HEK293 (cell line): ENCODE data around the gene SLF2.

Experiments
- CTCF ChIP-seq: fragments of 450-650 bp; formaldehyde crosslinking; IDR thresholded peaks from 2 replicates; pipeline ENCODE4 v1.5.1; 2016; ENCODE audit warnings: missing biosample characterization, missing genetic modification characterization
- PRDM10 ChIP-seq: fragments of 450-650 bp; formaldehyde crosslinking; IDR thresholded peaks from 2 replicates; pipeline ENCODE4 v1.5.1; 2016; ENCODE audit warnings: missing biosample characterization, missing genetic modification characterization
- TCF7L2 ChIP-seq: IDR thresholded peaks from 2 replicates; pipeline ENCODE4 v1.6.1; 2011; ENCODE audit warnings: low read depth, mild to moderate bottlenecking, inconsistent platforms, low read length, moderate library complexity, borderline replicate concordance
- ZNF121 ChIP-seq: fragments of 450-650 bp; formaldehyde crosslinking; IDR thresholded peaks from 2 replicates; pipeline ENCODE4 v1.5.1; 2016; ENCODE audit warnings: missing biosample characterization, missing genetic modification characterization
- ZNF132 ChIP-seq: fragments of 450-650 bp; formaldehyde crosslinking; IDR thresholded peaks from 2 replicates; pipeline ENCODE4 v1.5.1; 2017; ENCODE audit warnings: missing biosample characterization, missing genetic modification characterization, borderline replicate concordance
- ZNF175 ChIP-seq: fragments of 450-650 bp; formaldehyde crosslinking; IDR thresholded peaks from 2 replicates; pipeline ENCODE4 v1.5.1; 2016; ENCODE audit warnings: missing biosample characterization, missing genetic modification characterization
- ZNF223 ChIP-seq: fragments of 450-650 bp; formaldehyde crosslinking; IDR thresholded peaks from 2 replicates; pipeline ENCODE4 v1.5.1; 2016; ENCODE audit warnings: missing biosample characterization, missing genetic modification characterization
- ZNF350 ChIP-seq: fragments of 450-650 bp; formaldehyde crosslinking; IDR thresholded peaks from 2 replicates; pipeline ENCODE4 v1.5.0; 2017; ENCODE audit warnings: missing biosample characterization, mild to moderate bottlenecking, missing genetic modification characterization
- ZNF404 ChIP-seq: fragments of 450-650 bp; formaldehyde crosslinking; IDR thresholded peaks from 2 replicates; pipeline ENCODE4 v1.5.1; 2017; ENCODE audit warnings: missing biosample characterization, missing genetic modification characterization
- ZNF561 ChIP-seq: fragments of 450-650 bp; IDR thresholded peaks from 2 replicates; pipeline ENCODE4 v1.5.1; 2018; ENCODE audit warnings: missing biosample characterization, missing genetic modification characterization, borderline replicate concordance
- ZNF785 ChIP-seq: fragments of 450-650 bp; formaldehyde crosslinking; IDR thresholded peaks from 2 replicates; pipeline ENCODE4 v1.5.1; 2016; ENCODE audit warnings: missing biosample characterization, missing genetic modification characterization
- ZXDB ChIP-seq: fragments of 450-650 bp; formaldehyde crosslinking; IDR thresholded peaks from 2 replicates; pipeline ENCODE4 v1.5.1; 2016; ENCODE audit warnings: missing biosample characterization, missing genetic modification characterization
- TF ChIP-seq, protein P1 (sequence below): fragments of 450-650 bp; formaldehyde crosslinking; IDR thresholded peaks from 2 replicates; pipeline ENCODE4 v1.5.1; 2016; ENCODE audit warnings: missing biosample characterization, missing genetic modification characterization

DNA sequence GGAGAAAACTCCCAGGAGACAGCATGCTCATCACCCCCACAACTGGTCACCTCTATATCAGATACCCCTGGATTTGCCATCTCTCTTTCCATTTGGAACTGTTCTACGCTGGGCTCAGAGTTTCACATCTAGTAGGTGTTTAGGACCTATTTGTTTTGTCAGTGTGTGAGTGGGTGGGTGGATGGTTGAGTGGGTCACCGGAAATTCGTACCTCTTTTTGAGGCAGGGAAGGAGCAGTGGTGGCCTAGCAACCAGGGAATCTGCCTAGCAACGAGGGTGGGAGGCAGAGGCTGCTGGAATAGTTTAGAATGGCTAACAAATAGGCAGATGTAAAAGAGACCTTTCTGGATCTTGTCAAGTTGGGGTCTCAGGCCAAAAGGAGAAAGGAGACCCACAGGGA is 23.2 kb upstream of the SLF2 start:
- no peak for TF ChIP-seq ZNF132 (tag by site-specific recombination)
- TF ChIP-seq CTCF (tag by site-specific recombination): no peak
- TF ChIP-seq ZNF785 (tag by site-specific recombination): no peak
- TF ChIP-seq ZNF121 (tag by site-specific recombination): no peak
- TF ChIP-seq ZXDB (tag by site-specific recombination): no peak
- TF ChIP-seq PRDM10 (tag by site-specific recombination): no peak
- no peak for TF ChIP-seq ZNF175 (tag by site-specific recombination)
- TF ChIP-seq, protein P1, sequence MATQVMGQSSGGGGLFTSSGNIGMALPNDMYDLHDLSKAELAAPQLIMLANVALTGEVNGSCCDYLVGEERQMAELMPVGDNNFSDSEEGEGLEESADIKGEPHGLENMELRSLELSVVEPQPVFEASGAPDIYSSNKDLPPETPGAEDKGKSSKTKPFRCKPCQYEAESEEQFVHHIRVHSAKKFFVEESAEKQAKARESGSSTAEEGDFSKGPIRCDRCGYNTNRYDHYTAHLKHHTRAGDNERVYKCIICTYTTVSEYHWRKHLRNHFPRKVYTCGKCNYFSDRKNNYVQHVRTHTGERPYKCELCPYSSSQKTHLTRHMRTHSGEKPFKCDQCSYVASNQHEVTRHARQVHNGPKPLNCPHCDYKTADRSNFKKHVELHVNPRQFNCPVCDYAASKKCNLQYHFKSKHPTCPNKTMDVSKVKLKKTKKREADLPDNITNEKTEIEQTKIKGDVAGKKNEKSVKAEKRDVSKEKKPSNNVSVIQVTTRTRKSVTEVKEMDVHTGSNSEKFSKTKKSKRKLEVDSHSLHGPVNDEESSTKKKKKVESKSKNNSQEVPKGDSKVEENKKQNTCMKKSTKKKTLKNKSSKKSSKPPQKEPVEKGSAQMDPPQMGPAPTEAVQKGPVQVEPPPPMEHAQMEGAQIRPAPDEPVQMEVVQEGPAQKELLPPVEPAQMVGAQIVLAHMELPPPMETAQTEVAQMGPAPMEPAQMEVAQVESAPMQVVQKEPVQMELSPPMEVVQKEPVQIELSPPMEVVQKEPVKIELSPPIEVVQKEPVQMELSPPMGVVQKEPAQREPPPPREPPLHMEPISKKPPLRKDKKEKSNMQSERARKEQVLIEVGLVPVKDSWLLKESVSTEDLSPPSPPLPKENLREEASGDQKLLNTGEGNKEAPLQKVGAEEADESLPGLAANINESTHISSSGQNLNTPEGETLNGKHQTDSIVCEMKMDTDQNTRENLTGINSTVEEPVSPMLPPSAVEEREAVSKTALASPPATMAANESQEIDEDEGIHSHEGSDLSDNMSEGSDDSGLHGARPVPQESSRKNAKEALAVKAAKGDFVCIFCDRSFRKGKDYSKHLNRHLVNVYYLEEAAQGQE (tag by site-specific recombination): no peak
- no peak for TF ChIP-seq TCF7L2
- no peak for TF ChIP-seq ZNF404 (tag by site-specific recombination)
- TF ChIP-seq ZNF350 (tag by site-specific recombination): no peak
- TF ChIP-seq ZNF561 (tag by site-specific recombination): no peak
- no peak for TF ChIP-seq ZNF223 (tag by site-specific recombination)
